ENCODE results near the gene NAXD. TPM values are rescaled to one million over a fixed set of nuclear protein-coding genes. Genes with fewer than 3 reads are reported as not detected.

NAXD gene
- total RNA-seq, 4 donors from 2014 or later: 27.1 to 43.2 (median 35.8) TPM

- H3K27ac ChIP-seq: no peak overlapping the region
- peaks cover 0 to 90% (median 3%) of the 10 kb centered on the region in 3 donors for H3K36me3 ChIP-seq
- H3K4me3 ChIP-seq: no peak overlapping the region
- no peaks in the 10 kb centered on the region for H3K9me3 ChIP-seq
- H3K27me3 ChIP-seq: no peaks in the 10 kb centered on the region
- H3K4me1 ChIP-seq: peaks cover 0 to 11% (median 0%) of the 10 kb centered on the region in 4 donors
- DNase-seq: no peak
- no peak for TF ChIP-seq POLR2A (IDR thresholded peaks at IDR 0.05)
- TF ChIP-seq, protein P1, sequence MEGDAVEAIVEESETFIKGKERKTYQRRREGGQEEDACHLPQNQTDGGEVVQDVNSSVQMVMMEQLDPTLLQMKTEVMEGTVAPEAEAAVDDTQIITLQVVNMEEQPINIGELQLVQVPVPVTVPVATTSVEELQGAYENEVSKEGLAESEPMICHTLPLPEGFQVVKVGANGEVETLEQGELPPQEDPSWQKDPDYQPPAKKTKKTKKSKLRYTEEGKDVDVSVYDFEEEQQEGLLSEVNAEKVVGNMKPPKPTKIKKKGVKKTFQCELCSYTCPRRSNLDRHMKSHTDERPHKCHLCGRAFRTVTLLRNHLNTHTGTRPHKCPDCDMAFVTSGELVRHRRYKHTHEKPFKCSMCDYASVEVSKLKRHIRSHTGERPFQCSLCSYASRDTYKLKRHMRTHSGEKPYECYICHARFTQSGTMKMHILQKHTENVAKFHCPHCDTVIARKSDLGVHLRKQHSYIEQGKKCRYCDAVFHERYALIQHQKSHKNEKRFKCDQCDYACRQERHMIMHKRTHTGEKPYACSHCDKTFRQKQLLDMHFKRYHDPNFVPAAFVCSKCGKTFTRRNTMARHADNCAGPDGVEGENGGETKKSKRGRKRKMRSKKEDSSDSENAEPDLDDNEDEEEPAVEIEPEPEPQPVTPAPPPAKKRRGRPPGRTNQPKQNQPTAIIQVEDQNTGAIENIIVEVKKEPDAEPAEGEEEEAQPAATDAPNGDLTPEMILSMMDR (IDR thresholded peaks at IDR 0.05): no peak
Observed at GRCh38 chr13:110636701-110637201, 21.4 kb downstream of the NAXD start.

GRCh38 chr13:110637275-110637674, 21.9 kb downstream of the NAXD start:
- Histone ChIP-seq H3K9me3 (no peaks in the 10 kb centered on the region), H3K4me1 (peaks cover 0 to 11% (median 0%) of the 10 kb centered on the region in 4 donors), H3K27me3 (no peaks in the 10 kb centered on the region), H3K27ac (no peak overlapping the region), H3K36me3 (peaks cover 0 to 91% (median 3%) of the 10 kb centered on the region in 3 donors), H3K4me3 (no peak overlapping the region)
- no peak for DNase-seq
- TF ChIP-seq POLR2A (IDR thresholded peaks at IDR 0.05): no peak

DNA sequence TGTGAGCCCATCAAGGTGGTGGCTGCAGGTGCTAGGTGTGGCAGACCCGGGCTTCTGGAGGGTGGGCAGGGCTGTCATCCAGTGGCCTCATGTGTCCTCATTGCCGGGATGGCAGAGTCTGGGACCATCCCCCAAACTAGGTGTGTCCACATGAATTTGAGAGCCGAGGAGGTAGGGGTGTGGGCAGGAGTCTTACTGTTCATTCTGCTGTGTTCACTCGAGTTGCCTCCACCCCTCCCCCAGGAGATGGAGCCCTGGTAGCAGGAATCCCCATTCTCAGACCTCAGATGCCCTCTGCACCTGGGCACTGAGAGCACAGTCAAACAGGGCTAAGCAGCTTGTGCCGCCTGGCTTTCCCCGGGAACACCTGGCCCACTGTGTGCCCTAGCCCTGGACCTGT, 22.4 kb downstream of the NAXD start:
- no peak for TF ChIP-seq POLR2A (IDR thresholded peaks at IDR 0.05)
- TF ChIP-seq, protein P1 (IDR thresholded peaks at IDR 0.05): no peak
- Histone ChIP-seq H3K27me3 (no peaks in the 10 kb centered on the region), H3K4me1 (peaks cover 0 to 11% (median 0%) of the 10 kb centered on the region in 4 donors), H3K36me3 (peaks cover 0 to 91% (median 3%) of the 10 kb centered on the region in 3 donors), H3K27ac (no peak overlapping the region), H3K9me3 (no peaks in the 10 kb centered on the region), H3K4me3 (no peak overlapping the region)
- DNase-seq: no peak

GRCh38 chr13:110638257-110638656, 22.9 kb downstream of the NAXD start:
- H3K9me3 ChIP-seq: no peaks in the 10 kb centered on the region
- no peak for DNase-seq
- no peak overlapping the region for H3K27ac ChIP-seq
- H3K27me3 ChIP-seq: no peaks in the 10 kb centered on the region
- peaks cover 0 to 11% (median 0%) of the 10 kb centered on the region in 4 donors for H3K4me1 ChIP-seq
- peaks cover 0 to 93% (median 3%) of the 10 kb centered on the region in 3 donors for H3K36me3 ChIP-seq
- TF ChIP-seq, protein P1 (IDR thresholded peaks at IDR 0.05): no peak
- no peak for TF ChIP-seq POLR2A (IDR thresholded peaks at IDR 0.05)
- H3K4me3 ChIP-seq: no peak overlapping the region

GRCh38 chr13:110638814-110639806, 23.8 kb downstream of the NAXD start:
- TF ChIP-seq POLR2A (IDR thresholded peaks at IDR 0.05): no peak
- TF ChIP-seq, protein P1 (IDR thresholded peaks at IDR 0.05): no peak
- peaks cover 0 to 11% (median 0%) of the 10 kb centered on the region in 4 donors for H3K4me1 ChIP-seq
- H3K27me3 ChIP-seq: no peaks in the 10 kb centered on the region
- no peak overlapping the region for H3K27ac ChIP-seq
- H3K36me3 ChIP-seq: peaks cover 0 to 98% (median 3%) of the 10 kb centered on the region in 3 donors
- H3K4me3 ChIP-seq: no peak overlapping the region
- H3K9me3 ChIP-seq: no peaks in the 10 kb centered on the region
- no peak for DNase-seq

GRCh38 chr13:110639935-110640334, 24.6 kb downstream of the NAXD start:
- H3K36me3 ChIP-seq: peaks cover 0 to 92% (median 3%) of the 10 kb centered on the region in 3 donors
- no peak for DNase-seq
- H3K9me3 ChIP-seq: no peaks in the 10 kb centered on the region
- H3K4me1 ChIP-seq: peaks cover 0 to 16% (median 0%) of the 10 kb centered on the region in 4 donors
- TF ChIP-seq, protein P1 (IDR thresholded peaks at IDR 0.05): no peak
- TF ChIP-seq POLR2A (IDR thresholded peaks at IDR 0.05): no peak
- H3K27ac ChIP-seq: peak overlapping the region in 1 of 4 donors; percentile 30
- no peak overlapping the region for H3K4me3 ChIP-seq
- H3K27me3 ChIP-seq: no peaks in the 10 kb centered on the region
